ENCODE data around the gene BTBD18.

Gene BTBD18

DNA sequence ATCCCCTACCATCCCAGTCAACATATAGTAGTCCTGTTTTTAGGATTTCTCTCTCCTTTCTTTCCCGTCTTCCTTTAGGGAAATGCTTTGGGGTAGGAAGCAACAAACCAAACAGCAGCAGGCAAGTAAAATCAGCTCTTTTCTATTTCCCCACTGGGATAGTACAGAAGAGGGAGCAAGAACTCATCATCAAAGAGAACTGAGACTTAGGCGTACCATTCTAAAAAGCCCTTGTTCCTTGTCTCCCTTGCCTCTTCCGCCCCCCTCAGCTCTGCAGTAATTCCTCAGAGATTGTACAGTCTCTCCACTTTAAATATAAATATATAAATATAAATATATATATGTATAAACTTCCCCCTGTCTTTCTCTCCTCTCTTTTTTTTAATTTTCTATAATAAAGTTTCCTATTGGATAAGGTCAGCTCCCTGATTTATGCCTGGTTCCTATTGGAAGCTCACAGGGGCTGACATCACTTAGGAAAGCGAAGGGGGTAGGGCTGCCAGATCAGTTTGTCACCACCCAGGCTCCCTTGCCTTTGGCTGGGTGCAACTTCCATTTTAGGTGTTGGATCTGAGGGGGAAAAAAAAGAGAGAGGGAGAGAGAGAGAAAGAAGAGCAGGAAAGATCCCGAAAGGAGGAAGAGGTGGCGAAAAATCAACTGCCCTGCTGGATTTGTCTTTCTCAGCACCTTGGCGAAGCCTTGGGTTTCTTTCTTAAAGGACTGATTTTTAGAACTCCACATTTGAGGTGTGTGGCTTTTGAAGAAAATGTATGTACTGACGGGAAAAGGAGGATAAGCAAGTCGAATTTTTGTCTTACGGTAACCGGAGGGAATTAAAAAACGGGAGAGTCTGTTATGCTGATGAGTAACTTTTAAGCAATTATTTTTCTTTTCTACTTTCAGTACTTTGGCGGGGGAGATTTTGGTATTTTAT is 9.9 kb upstream of the BTBD18 start, which contains the start of gene CTNND1:
Gene CTNND1 (plus strand): TSS at position 502 of the 934 bp plus-strand sequence. CDS start 29,677 bp downstream, outside the sequence.
- WGBS, 2 experiments (ENCODE audit: insufficient coverage in 2 of 2), result 0 to 7% methylated on average over 5 to 9 of the region's 13 CpGs
- H3K36me3 ChIP-seq (ENCODE audit: control insufficient read depth, insufficient read depth, low read length), result peaks cover 16% of the 10 kb centered on the region
- no peaks in the 10 kb centered on the region for H3K9me3 ChIP-seq (ENCODE audit: control insufficient read depth, low read length)
- peak within 1 kb of the TSS; percentile 94 for H3K27ac ChIP-seq (ENCODE audit: low read depth, low read length, severe bottlenecking)
- peak within 1 kb of the TSS; percentile 78 for H3K4me3 ChIP-seq (ENCODE audit: extremely low read depth, insufficient read depth, low read length, poor library complexity, severe bottlenecking)
- peaks cover 11% of the 10 kb centered on the region for H3K4me1 ChIP-seq (ENCODE audit: control insufficient read depth, insufficient read depth, low read length, poor library complexity, severe bottlenecking)

GRCh38 chr11:57758174-57758573 is 6.6 kb upstream of the BTBD18 start:
- Histone ChIP-seq H3K27ac (ENCODE audit: low read depth, low read length, severe bottlenecking) (no peak overlapping the region), H3K36me3 (ENCODE audit: control insufficient read depth, insufficient read depth, low read length) (no peaks in the 10 kb centered on the region), H3K9me3 (ENCODE audit: control insufficient read depth, low read length) (no peaks in the 10 kb centered on the region), H3K4me3 (ENCODE audit: extremely low read depth, insufficient read depth, low read length, poor library complexity, severe bottlenecking) (no peak overlapping the region), H3K4me1 (ENCODE audit: control insufficient read depth, insufficient read depth, low read length, poor library complexity, severe bottlenecking) (no peaks in the 10 kb centered on the region)
- WGBS, 2 experiments (ENCODE audit: insufficient coverage in 2 of 2), result 86 to 100% methylated on average over 1 of the region's 3 CpGs

DNA sequence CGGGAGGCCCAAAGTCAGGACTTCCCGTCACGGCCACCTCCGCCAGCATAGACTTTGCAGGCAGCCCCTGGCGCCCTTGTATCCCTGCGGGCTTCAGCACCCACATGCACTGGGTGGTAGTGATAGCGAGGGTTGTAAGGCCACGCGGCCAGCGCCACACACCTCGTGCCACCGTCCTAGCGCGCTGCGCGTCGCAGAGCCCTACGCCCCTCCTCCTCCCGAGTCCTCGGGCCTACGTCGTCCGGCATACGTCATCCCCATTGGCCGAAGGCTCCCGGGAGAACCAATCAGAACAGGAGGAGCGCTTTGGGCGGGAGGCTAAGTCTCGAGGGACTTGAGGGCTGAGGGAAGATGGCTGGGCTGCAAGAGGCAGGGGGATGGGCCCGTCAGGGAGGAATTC is 1.3 kb upstream of the BTBD18 start:
- H3K4me3 ChIP-seq (ENCODE audit: extremely low read depth, insufficient read depth, low read length, poor library complexity, severe bottlenecking), result no peak overlapping the region
- H3K9me3 ChIP-seq (ENCODE audit: control insufficient read depth, low read length), result no peaks in the 10 kb centered on the region
- no peak overlapping the region for H3K27ac ChIP-seq (ENCODE audit: low read depth, low read length, severe bottlenecking)
- 92 to 97% methylated on average over 18 to 30 of the region's 30 CpGs for WGBS, 2 experiments (ENCODE audit: insufficient coverage in 2 of 2)
- H3K4me1 ChIP-seq (ENCODE audit: control insufficient read depth, insufficient read depth, low read length, poor library complexity, severe bottlenecking), result no peaks in the 10 kb centered on the region
- peaks cover 4% of the 10 kb centered on the region for H3K36me3 ChIP-seq (ENCODE audit: control insufficient read depth, insufficient read depth, low read length)

- Histone ChIP-seq H3K4me3 (ENCODE audit: extremely low read depth, insufficient read depth, low read length, poor library complexity, severe bottlenecking) (no peak overlapping the region), H3K4me1 (ENCODE audit: control insufficient read depth, insufficient read depth, low read length, poor library complexity, severe bottlenecking) (no peaks in the 10 kb centered on the region), H3K27ac (ENCODE audit: low read depth, low read length, severe bottlenecking) (no peak overlapping the region), H3K36me3 (ENCODE audit: control insufficient read depth, insufficient read depth, low read length) (peaks cover 12% of the 10 kb centered on the region), H3K9me3 (ENCODE audit: control insufficient read depth, low read length) (no peaks in the 10 kb centered on the region)
Observed at GRCh38 chr11:57751176-57751575, 443 bp downstream of the BTBD18 start.

DNA sequence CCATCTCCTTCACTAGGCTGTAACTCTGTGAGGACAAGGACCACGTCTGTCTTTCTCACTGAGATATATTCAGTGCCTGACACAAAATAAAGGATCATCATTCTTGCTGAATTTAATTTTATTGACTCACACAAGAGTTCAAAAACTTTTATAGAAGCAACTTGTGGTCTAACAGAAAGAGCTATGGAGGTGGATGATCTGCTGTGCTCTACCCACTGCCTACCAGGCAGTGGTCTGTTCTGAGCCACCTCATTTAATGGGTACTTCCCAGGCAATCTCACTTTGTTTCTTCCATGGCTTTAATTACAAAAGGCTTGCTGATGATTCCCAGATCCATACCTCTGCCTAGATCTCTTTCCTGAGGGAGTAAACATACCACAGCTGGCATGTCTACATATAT is 4.7 kb downstream of the BTBD18 start:
- Histone ChIP-seq H3K4me3 (ENCODE audit: extremely low read depth, insufficient read depth, low read length, poor library complexity, severe bottlenecking) (no peak overlapping the region), H3K9me3 (ENCODE audit: control insufficient read depth, low read length) (no peaks in the 10 kb centered on the region), H3K27ac (ENCODE audit: low read depth, low read length, severe bottlenecking) (no peak overlapping the region), H3K36me3 (ENCODE audit: control insufficient read depth, insufficient read depth, low read length) (peaks cover 53% of the 10 kb centered on the region), H3K4me1 (ENCODE audit: control insufficient read depth, insufficient read depth, low read length, poor library complexity, severe bottlenecking) (peaks cover 3% of the 10 kb centered on the region)
- WGBS, 2 experiments (ENCODE audit: insufficient coverage in 2 of 2), result 80% methylated on average over 1 of the region's 1 CpG; no CpG with 5 or more reads in 1 of the 2 experiments

DNA sequence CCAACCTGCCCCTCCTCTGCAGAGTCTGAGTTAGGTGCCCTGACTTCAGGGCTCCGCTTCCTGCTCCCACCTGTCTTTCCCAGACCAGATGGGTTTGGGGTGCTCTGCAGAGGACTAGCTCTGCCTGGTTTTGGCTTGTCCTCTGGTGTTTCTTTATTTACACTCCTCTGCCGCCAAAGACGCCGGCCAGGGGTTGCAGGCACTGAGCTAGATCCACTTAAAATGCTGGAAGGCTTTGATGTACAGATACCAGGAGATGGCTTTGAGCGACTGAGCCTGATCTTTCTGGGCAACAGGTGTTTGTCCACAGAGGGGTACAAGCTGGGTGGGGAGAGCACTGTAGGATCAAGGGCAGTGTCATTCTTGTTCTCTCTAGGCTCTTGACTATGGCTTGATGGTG is 6.4 kb downstream of the BTBD18 start:
- 100% methylated on average over 2 to 5 of the region's 5 CpGs for WGBS, 2 experiments (ENCODE audit: insufficient coverage in 2 of 2)
- H3K9me3 ChIP-seq (ENCODE audit: control insufficient read depth, low read length), result no peaks in the 10 kb centered on the region
- H3K36me3 ChIP-seq (ENCODE audit: control insufficient read depth, insufficient read depth, low read length), result peaks cover 53% of the 10 kb centered on the region
- peaks cover 5% of the 10 kb centered on the region for H3K4me1 ChIP-seq (ENCODE audit: control insufficient read depth, insufficient read depth, low read length, poor library complexity, severe bottlenecking)
- no peak overlapping the region for H3K4me3 ChIP-seq (ENCODE audit: extremely low read depth, insufficient read depth, low read length, poor library complexity, severe bottlenecking)
- H3K27ac ChIP-seq (ENCODE audit: low read depth, low read length, severe bottlenecking), result no peak overlapping the region

- Histone ChIP-seq H3K4me3 (ENCODE audit: extremely low read depth, insufficient read depth, low read length, poor library complexity, severe bottlenecking) (no peak overlapping the region), H3K36me3 (ENCODE audit: control insufficient read depth, insufficient read depth, low read length) (peaks cover 53% of the 10 kb centered on the region), H3K9me3 (ENCODE audit: control insufficient read depth, low read length) (no peaks in the 10 kb centered on the region), H3K4me1 (ENCODE audit: control insufficient read depth, insufficient read depth, low read length, poor library complexity, severe bottlenecking) (peaks cover 5% of the 10 kb centered on the region), H3K27ac (ENCODE audit: low read depth, low read length, severe bottlenecking) (no peak overlapping the region)
- WGBS, 2 experiments (ENCODE audit: insufficient coverage in 2 of 2), result 94 to 100% methylated on average over 2 of the region's 2 CpGs
Observed at GRCh38 chr11:57744357-57744756, 7.3 kb downstream of the BTBD18 start.

GRCh38 chr11:57742087-57742452 is 9.5 kb downstream of the BTBD18 start:
- peaks cover 73% of the 10 kb centered on the region for H3K36me3 ChIP-seq (ENCODE audit: control insufficient read depth, insufficient read depth, low read length)
- H3K4me3 ChIP-seq (ENCODE audit: extremely low read depth, insufficient read depth, low read length, poor library complexity, severe bottlenecking), result peak overlapping the region; percentile 97
- H3K27ac ChIP-seq (ENCODE audit: low read depth, low read length, severe bottlenecking), result peak overlapping the region; percentile 91
- no peaks in the 10 kb centered on the region for H3K9me3 ChIP-seq (ENCODE audit: control insufficient read depth, low read length)
- peaks cover 5% of the 10 kb centered on the region for H3K4me1 ChIP-seq (ENCODE audit: control insufficient read depth, insufficient read depth, low read length, poor library complexity, severe bottlenecking)
- WGBS, 2 experiments (ENCODE audit: insufficient coverage in 2 of 2), result 5 to 9% methylated on average over 8 to 9 of the region's 10 CpGs

- Histone ChIP-seq H3K4me3 (ENCODE audit: extremely low read depth, insufficient read depth, low read length, poor library complexity, severe bottlenecking) (peak within 1 kb of the TSS; percentile 97), H3K27ac (ENCODE audit: low read depth, low read length, severe bottlenecking) (peak within 1 kb of the TSS; percentile 91), H3K36me3 (ENCODE audit: control insufficient read depth, insufficient read depth, low read length) (peaks cover 69% of the 10 kb centered on the region), H3K4me1 (ENCODE audit: control insufficient read depth, insufficient read depth, low read length, poor library complexity, severe bottlenecking) (peaks cover 5% of the 10 kb centered on the region), H3K9me3 (ENCODE audit: control insufficient read depth, low read length) (no peaks in the 10 kb centered on the region)
- WGBS, 2 experiments (ENCODE audit: insufficient coverage in 2 of 2), result 1% methylated on average over 51 to 74 of the region's 75 CpGs
Observed at GRCh38 chr11:57741132-57742086, 10.2 kb downstream of the BTBD18 start, which contains the start of gene SELENOH. Gene SELENOH (plus strand): TSS chr11:57741491. CDS start chr11:57741596, 105 bp downstream.

GRCh38 chr11:57735619-57736298 is 15.9 kb downstream of the BTBD18 start:
- peaks cover 38% of the 10 kb centered on the region for H3K36me3 ChIP-seq (ENCODE audit: control insufficient read depth, insufficient read depth, low read length)
- no peak overlapping the region for H3K27ac ChIP-seq (ENCODE audit: low read depth, low read length, severe bottlenecking)

More at GRCh38 chr11:57735619-57736298, 15.9 kb downstream of the BTBD18 start:
- WGBS, 2 experiments (ENCODE audit: insufficient coverage in 2 of 2), result 79 to 80% methylated on average over 3 of the region's 3 CpGs
- H3K4me1 ChIP-seq (ENCODE audit: control insufficient read depth, insufficient read depth, low read length, poor library complexity, severe bottlenecking), result peaks cover under 1% of the 10 kb centered on the region
- H3K4me3 ChIP-seq (ENCODE audit: extremely low read depth, insufficient read depth, low read length, poor library complexity, severe bottlenecking), result no peak overlapping the region
- H3K9me3 ChIP-seq (ENCODE audit: control insufficient read depth, low read length), result no peaks in the 10 kb centered on the region

Data from mesodermal cell (in vitro differentiated cells).